ENCODE data around the gene TXNDC16. TPM values are rescaled to one million over a fixed set of nuclear protein-coding genes. Genes with fewer than 3 reads are reported as not detected.

Gene TXNDC16
- total RNA-seq, 1 donor from 2014 or later, result 3.6 TPM

GRCh38 chr14:52545584-52546317, 6.6 kb downstream of the TXNDC16 start:
- Histone ChIP-seq H3K4me3 (no peak overlapping the region), H3K27ac (replicated peaks) (no peak overlapping the region), H3K27me3 (ENCODE audit: low read depth) (no peaks in the 10 kb centered on the region), H3K4me1 (peaks cover 28% of the 10 kb centered on the region), H3K9me3 (replicated peaks) (no peaks in the 10 kb centered on the region), H3K36me3 (peaks cover 9% of the 10 kb centered on the region)
- intact Hi-C loops (cut with micrococcal nuclease), result no loop called here
- DNase-seq, result no peak
- no peak for TF ChIP-seq CTCF (IDR thresholded peaks at IDR 0.05; ENCODE audit: borderline replicate concordance)

- H3K36me3 ChIP-seq, result peaks cover 42% of the 10 kb centered on the region
- no peaks in the 10 kb centered on the region for H3K4me1 ChIP-seq
- no peaks in the 10 kb centered on the region for H3K9me3 ChIP-seq (replicated peaks)
- no peak overlapping the region for H3K27ac ChIP-seq (replicated peaks)
- H3K4me3 ChIP-seq, result no peak overlapping the region
- no peak for TF ChIP-seq CTCF (IDR thresholded peaks at IDR 0.05; ENCODE audit: borderline replicate concordance)
- intact Hi-C loops (cut with micrococcal nuclease), result no loop called here
- no peaks in the 10 kb centered on the region for H3K27me3 ChIP-seq (ENCODE audit: low read depth)
- DNase-seq, result no peak
Measured at GRCh38 chr14:52538623-52539022, 13.7 kb downstream of the TXNDC16 start.

- Histone ChIP-seq H3K9me3 (replicated peaks) (no peaks in the 10 kb centered on the region), H3K27me3 (ENCODE audit: low read depth) (no peaks in the 10 kb centered on the region), H3K4me3 (no peak overlapping the region), H3K4me1 (no peaks in the 10 kb centered on the region), H3K27ac (replicated peaks) (no peak overlapping the region), H3K36me3 (peaks cover 44% of the 10 kb centered on the region)
- intact Hi-C loops (cut with micrococcal nuclease), result no loop called here
- no peak for DNase-seq
- TF ChIP-seq CTCF (IDR thresholded peaks at IDR 0.05; ENCODE audit: borderline replicate concordance), result no peak
Measured at GRCh38 chr14:52536269-52536668, 16.0 kb downstream of the TXNDC16 start.

GRCh38 chr14:52531481-52531880, 20.8 kb downstream of the TXNDC16 start:
- no peaks in the 10 kb centered on the region for H3K9me3 ChIP-seq (replicated peaks)
- no peaks in the 10 kb centered on the region for H3K4me1 ChIP-seq
- H3K4me3 ChIP-seq, result no peak overlapping the region
- intact Hi-C loops (cut with micrococcal nuclease), result no loop called here
- peaks cover 34% of the 10 kb centered on the region for H3K36me3 ChIP-seq
- H3K27me3 ChIP-seq (ENCODE audit: low read depth), result no peaks in the 10 kb centered on the region
- no peak overlapping the region for H3K27ac ChIP-seq (replicated peaks)
- no peak for TF ChIP-seq CTCF (IDR thresholded peaks at IDR 0.05; ENCODE audit: borderline replicate concordance)
- no peak for DNase-seq

- intact Hi-C loops (cut with micrococcal nuclease), result no loop called here
- H3K27ac ChIP-seq (replicated peaks), result no peak overlapping the region
- TF ChIP-seq CTCF (IDR thresholded peaks at IDR 0.05; ENCODE audit: borderline replicate concordance), result no peak
- DNase-seq, result no peak
- H3K9me3 ChIP-seq (replicated peaks), result no peaks in the 10 kb centered on the region
- no peak overlapping the region for H3K4me3 ChIP-seq
- H3K4me1 ChIP-seq, result no peaks in the 10 kb centered on the region
- H3K36me3 ChIP-seq, result peaks cover 1% of the 10 kb centered on the region
- H3K27me3 ChIP-seq (ENCODE audit: low read depth), result no peaks in the 10 kb centered on the region
Measured at GRCh38 chr14:52527052-52527451, 25.3 kb downstream of the TXNDC16 start.
